Stomach (tissue), 9 donors: ENCODE measurements around the gene SMYD3. TPM values are rescaled to one million over a fixed set of nuclear protein-coding genes. Genes with fewer than 3 reads are reported as not detected.
A peak's percentile ranks its signal among the peaks of the same experiment; 100 is the strongest.

ENCODE experiments used
- DNase-seq, 2 donors: peaks; one replicate each; pipeline versions ENCODE4 v3.0.0 to v3.0.0-alpha.2; 2013 to 2019
- H3K27ac ChIP-seq, 5 donors: fragments of 200-600 bp in 4 of 5; sonication (generic) in 4 of 5; one replicate each; pipeline ENCODE4 v1.5.1; 2013 to 2019; ENCODE audit warnings: mild to moderate bottlenecking in 1 of 5, moderate library complexity in 1 of 5
- H3K27me3 ChIP-seq, 3 donors: fragments of 200-600 bp; sonication (generic); one replicate each; pipeline ENCODE4 v1.5.1; 2017 to 2019; ENCODE audit warnings: mixed run types in 1 of 3
- H3K36me3 ChIP-seq, 4 donors: fragments of 200-600 bp; sonication (generic); 1 replicate in 3 of 4; 2 replicates in 1 of 4; pipeline ENCODE4 v1.5.1; 2016 to 2019
- H3K4me1 ChIP-seq, 4 donors: fragments of 200-600 bp; sonication (generic); one replicate each; pipeline ENCODE4 v1.5.1; 2016 to 2019
- H3K4me3 ChIP-seq, 4 donors: fragments of 200-600 bp; sonication (generic) in 3 of 4; one replicate each; pipeline ENCODE4 v1.5.1; 2016 to 2019; ENCODE audit warnings: mild to moderate bottlenecking in 1 of 4
- H3K9me3 ChIP-seq, 4 donors: fragments of 200-600 bp; sonication (generic); one replicate each; pipeline ENCODE4 v1.5.1; 2016 to 2019
- EP300 ChIP-seq: sonication (generic); formaldehyde crosslinking; IDR thresholded peaks from one replicate; pipeline ENCODE4 v1.6.1; 2017; ENCODE audit warnings: antibody characterized with exemption
- POLR2A ChIP-seq, 4 donors: fragments of 450-650 bp; IDR thresholded peaks; one replicate each; pipeline ENCODE4 v1.6.1; 2016; ENCODE audit warnings: antibody characterized with exemption in 4 of 4, control low read depth in 2 of 4, mild to moderate bottlenecking in 1 of 4, moderate library complexity in 1 of 4
- POLR2AphosphoS5 ChIP-seq, 3 donors: sonication (generic); formaldehyde crosslinking; IDR thresholded peaks; one replicate each; pipeline ENCODE4 v1.6.1; 2016; ENCODE audit warnings: antibody characterized with exemption in 3 of 3
- WGBS, 5 donors: extraction: QIAGEN DNeasy Blood & Tissue Kit in 3 of 5; methylation state at CpG; one replicate each; pipeline versions ENCODE4 v1.1.5 to v1.1.7; 2013 to 2018; 5-methylcytosine and 5-hydroxymethylcytosine counted together
- intact Hi-C: fragments of 100-400 bp; cut with DNase I; formaldehyde crosslinking; loops from one replicate; pipeline ENCODE4 v1.15.1; 2023; ENCODE audit warnings: low total_unique reads
- polyA plus RNA-seq, 3 donors: library from polyadenylated mRNA; stranded (reverse); fragments of 200-250 nt; gene quantifications; one replicate each; pipeline ENCODE4 v1.2.3, GENCODE V29; 2013
- total RNA-seq, 5 donors: library from RNA; depleted of rRNA; stranded (reverse); fragments of >200 nt; gene quantifications; one replicate each; pipeline versions ENCODE4 v1.1.0 to v1.2.3, GENCODE V29; 2014 to 2016
- TF ChIP-seq, protein P1 (sequence below), 7 experiments: fragments of 450-650 bp in 4 of 7; fragments of 200-600 bp in 3 of 7; sonication (generic) in 3 of 7; IDR thresholded peaks; one replicate each; pipeline ENCODE4 v1.5.1; 2016 to 2019; ENCODE audit warnings: antibody characterized with exemption in 7 of 7, control low read depth in 2 of 7, mild to moderate bottlenecking in 1 of 7
- donor health status: healthy with polysubstance abuse.
- donor health status: Bipolar disorder and iron deficiency.
- donor health status: healthy.

SMYD3 gene
- total and polyA plus RNA-seq, 8 donors, result 6.4 to 196 (median 27.8) TPM

- no peaks in the 10 kb centered on the region for H3K36me3 ChIP-seq
- TF ChIP-seq, protein P1, sequence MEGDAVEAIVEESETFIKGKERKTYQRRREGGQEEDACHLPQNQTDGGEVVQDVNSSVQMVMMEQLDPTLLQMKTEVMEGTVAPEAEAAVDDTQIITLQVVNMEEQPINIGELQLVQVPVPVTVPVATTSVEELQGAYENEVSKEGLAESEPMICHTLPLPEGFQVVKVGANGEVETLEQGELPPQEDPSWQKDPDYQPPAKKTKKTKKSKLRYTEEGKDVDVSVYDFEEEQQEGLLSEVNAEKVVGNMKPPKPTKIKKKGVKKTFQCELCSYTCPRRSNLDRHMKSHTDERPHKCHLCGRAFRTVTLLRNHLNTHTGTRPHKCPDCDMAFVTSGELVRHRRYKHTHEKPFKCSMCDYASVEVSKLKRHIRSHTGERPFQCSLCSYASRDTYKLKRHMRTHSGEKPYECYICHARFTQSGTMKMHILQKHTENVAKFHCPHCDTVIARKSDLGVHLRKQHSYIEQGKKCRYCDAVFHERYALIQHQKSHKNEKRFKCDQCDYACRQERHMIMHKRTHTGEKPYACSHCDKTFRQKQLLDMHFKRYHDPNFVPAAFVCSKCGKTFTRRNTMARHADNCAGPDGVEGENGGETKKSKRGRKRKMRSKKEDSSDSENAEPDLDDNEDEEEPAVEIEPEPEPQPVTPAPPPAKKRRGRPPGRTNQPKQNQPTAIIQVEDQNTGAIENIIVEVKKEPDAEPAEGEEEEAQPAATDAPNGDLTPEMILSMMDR (IDR thresholded peaks at IDR 0.05), result no peak
- peaks cover 0 to 23% (median 14%) of the 10 kb centered on the region in 4 donors for H3K4me1 ChIP-seq
- no peak for DNase-seq
- H3K4me3 ChIP-seq, result no peak overlapping the region
- intact Hi-C loops, result no loop called here
- H3K27me3 ChIP-seq, result no peaks in the 10 kb centered on the region
- 76 to 91% (median 86%) methylated on average over 3 of the region's 3 CpGs for WGBS, 5 donors
- no peaks in the 10 kb centered on the region for H3K9me3 ChIP-seq
- H3K27ac ChIP-seq, result no peak overlapping the region
Observed at GRCh38 chr1:246111570-246111969, 395.5 kb downstream of the SMYD3 start.

- peak overlapping the region in 2 of 5 donors; percentile 2 to 39 for H3K27ac ChIP-seq
- no peaks in the 10 kb centered on the region for H3K27me3 ChIP-seq
- no peak overlapping the region for H3K4me3 ChIP-seq
- TF ChIP-seq, protein P1 (IDR thresholded peaks at IDR 0.05), result no peak
- no peak for TF ChIP-seq POLR2A (IDR thresholded peaks at IDR 0.05)
- TF ChIP-seq EP300, result no peak
- TF ChIP-seq POLR2AphosphoS5 (IDR thresholded peaks at IDR 0.05), result peak in 2 of 3 donors; percentile 10 to 25
- H3K4me1 ChIP-seq, result peaks cover 0 to 26% (median 15%) of the 10 kb centered on the region in 4 donors
- H3K36me3 ChIP-seq, result no peaks in the 10 kb centered on the region
- H3K9me3 ChIP-seq, result no peaks in the 10 kb centered on the region
- WGBS, 5 donors, result 62 to 86% (median 83%) methylated on average over 10 to 13 of the region's 13 CpGs
- peak in 1 of 2 donors; percentile 67 for DNase-seq
- intact Hi-C loops, result no loop called here
Observed at GRCh38 chr1:246110343-246111219, 396.5 kb downstream of the SMYD3 start.

GRCh38 chr1:246108278-246108925, 398.7 kb downstream of the SMYD3 start:
- intact Hi-C loops, result no loop called here
- TF ChIP-seq, protein P1 (IDR thresholded peaks at IDR 0.05), result no peak
- no peak for TF ChIP-seq POLR2AphosphoS5 (IDR thresholded peaks at IDR 0.05)
- TF ChIP-seq EP300, result no peak
- TF ChIP-seq POLR2A (IDR thresholded peaks at IDR 0.05), result no peak
- Histone ChIP-seq H3K9me3 (no peaks in the 10 kb centered on the region), H3K27ac (no peak overlapping the region), H3K4me3 (no peak overlapping the region), H3K27me3 (no peaks in the 10 kb centered on the region), H3K4me1 (peaks cover 0 to 30% (median 17%) of the 10 kb centered on the region in 4 donors), H3K36me3 (no peaks in the 10 kb centered on the region)
- DNase-seq, result peak in 1 of 2 donors; percentile 56
- WGBS, 5 donors, result 46 to 63% (median 53%) methylated on average over 6 of the region's 6 CpGs

- TF ChIP-seq EP300, result no peak
- TF ChIP-seq, protein P1 (IDR thresholded peaks at IDR 0.05), result no peak
- no peak for TF ChIP-seq POLR2AphosphoS5 (IDR thresholded peaks at IDR 0.05)
- TF ChIP-seq POLR2A (IDR thresholded peaks at IDR 0.05), result no peak
- Histone ChIP-seq H3K4me3 (no peak overlapping the region), H3K36me3 (no peaks in the 10 kb centered on the region), H3K27me3 (no peaks in the 10 kb centered on the region), H3K4me1 (peaks cover 0 to 30% (median 17%) of the 10 kb centered on the region in 4 donors), H3K9me3 (no peaks in the 10 kb centered on the region), H3K27ac (no peak overlapping the region)
- WGBS, 5 donors, result 40 to 67% (median 55%) methylated on average over 4 of the region's 4 CpGs
- DNase-seq, result no peak
- intact Hi-C loops, result no loop called here
Observed at GRCh38 chr1:246107516-246108277, 399.4 kb downstream of the SMYD3 start.
